PC-3 (cell line): ENCODE measurements around the gene RAET1E. TPM values are rescaled to one million over a fixed set of nuclear protein-coding genes. Genes with fewer than 3 reads are reported as not detected.
A peak's percentile ranks its signal among the peaks of the same experiment; 100 is the strongest.
"Not testable (repeated sequence)": the region's sequence is repeated elsewhere in the genome, so short reads cannot be mapped to it uniquely, and the experiment has no call there.

Experiments
- ATAC-seq: fragments of 200-7000 bp; cut with Tn5 transposase; 2 replicates; pipeline ENCODE4 v1.9.1; 2020; ENCODE audit warnings: mild to moderate bottlenecking, moderate library complexity
- BruUV-seq: library from RNA; stranded (reverse); fragments of 400-500 nt; replicated peaks from 2 replicates; lab custom pipeline; 2021; lab: Mats Ljungman, UMichigan
- CTCF ChIA-PET: fragments of 300-600 bp; sonication (Branson Sonifier 250); formaldehyde crosslinking; loops from one replicate; lab custom pipeline; 2022; ENCODE audit warnings: antibody characterized with exemption; lab: Charles Lee
- POLR2A ChIA-PET: fragments of 300-600 bp; sonication (Branson Sonifier 250); formaldehyde crosslinking; loops from one replicate; lab custom pipeline; 2022; ENCODE audit warnings: antibody characterized with exemption; ENCODE audit not compliant: unreplicated experiment; lab: Charles Lee
- DNase-seq: peaks from one replicate; pipeline ENCODE4 v3.0.0-alpha.2; 2015
- H2AFZ ChIP-seq: fragments of 300-600 bp; sonication (generic); 2 replicates; pipeline ENCODE4 v1.6.0; 2016; ENCODE audit warnings: antibody characterized with exemption, low read length
- H3F3A ChIP-seq: fragments of 300-600 bp; sonication (generic); one replicate; pipeline ENCODE4 v1.6.0; 2017; ENCODE audit warnings: antibody characterized with exemption, low read length, control low read depth, mild to moderate bottlenecking; ENCODE audit not compliant: unreplicated experiment
- H3K27ac ChIP-seq: fragments of 300-600 bp; sonication (generic); 2 replicates; pipeline ENCODE4 v1.5.1; 2016; ENCODE audit warnings: mild to moderate bottlenecking, low read length
- H3K27me3 ChIP-seq: fragments of 300-600 bp; sonication (generic); 2 replicates; pipeline ENCODE4 v1.6.1; 2016; ENCODE audit warnings: low read length, mixed read lengths
- H3K36me3 ChIP-seq: fragments of 300-600 bp; sonication (generic); 2 replicates; pipeline ENCODE4 v1.6.1; 2016; ENCODE audit warnings: low read depth, mixed run types, low read length, mixed read lengths
- H3K4me1 ChIP-seq: fragments of 300-600 bp; sonication (generic); 2 replicates; pipeline ENCODE4 v1.5.1; 2016; ENCODE audit warnings: low read length; ENCODE audit not compliant: insufficient read depth
- H3K4me2 ChIP-seq: fragments of 300-600 bp; sonication (generic); 2 replicates; pipeline ENCODE4 v1.6.0; 2016; ENCODE audit warnings: low read length
- H3K4me3 ChIP-seq: fragments of 300-600 bp; sonication (generic); 2 replicates; pipeline ENCODE4 v1.5.1; 2016; ENCODE audit warnings: mild to moderate bottlenecking, low read length, mixed read lengths
- H3K79me2 ChIP-seq: fragments of 300-600 bp; sonication (generic); 2 replicates; pipeline ENCODE4 v1.6.1; 2017; ENCODE audit warnings: low read length, mixed read lengths
- H3K9ac ChIP-seq: fragments of 300-600 bp; sonication (generic); 2 replicates; pipeline ENCODE4 v1.6.0; 2016; ENCODE audit warnings: mild to moderate bottlenecking, low read length
- H3K9me2 ChIP-seq: fragments of 300-600 bp; sonication (generic); replicated peaks from 2 replicates; pipeline ENCODE4 v1.6.1; 2016; ENCODE audit warnings: mixed run types, low read length, mixed read lengths
- H3K9me3 ChIP-seq: fragments of 300-600 bp; sonication (generic); 2 replicates; pipeline ENCODE4 v1.6.1; 2016; ENCODE audit warnings: low read length, mixed read lengths
- H4K20me1 ChIP-seq: fragments of 300-600 bp; sonication (generic); 2 replicates; pipeline ENCODE4 v1.6.1; 2016; ENCODE audit warnings: low read length, mixed read lengths
- EZH2 ChIP-seq: fragments of 300-600 bp; sonication (generic); IDR thresholded peaks from one replicate; pipeline ENCODE4 v1.6.1; 2017; ENCODE audit warnings: antibody characterized with exemption, mild to moderate bottlenecking, low read length; ENCODE audit not compliant: unreplicated experiment
- EZH2phosphoT487 ChIP-seq: fragments of 300-600 bp; sonication (generic); IDR thresholded peaks from 2 replicates; pipeline ENCODE4 v1.6.1; 2018; ENCODE audit warnings: mild to moderate bottlenecking, antibody characterized with exemption, low read length, borderline replicate concordance
- intact Hi-C: fragments of 100-400 bp; cut with micrococcal nuclease; formaldehyde crosslinking; loops from 2 replicates; pipeline ENCODE4 v1.9.0; 2023
- total RNA-seq: library from RNA; depleted of rRNA; stranded (reverse); fragments of >200 nt; gene quantifications from 2 replicates; pipeline ENCODE4 v1.2.3, GENCODE V29; 2014; rRNA removed
- TF ChIP-seq, protein P1 (sequence below): fragments of 300-600 bp; sonication (generic); conservative IDR thresholded peaks from 2 replicates; pipeline ENCODE4 v1.5.1; 2017; ENCODE audit warnings: antibody characterized with exemption, low read depth, mild to moderate bottlenecking, low read length

Gene RAET1E
- total RNA-seq, 1 experiment from 2014 or later: 0.40 TPM

DNA sequence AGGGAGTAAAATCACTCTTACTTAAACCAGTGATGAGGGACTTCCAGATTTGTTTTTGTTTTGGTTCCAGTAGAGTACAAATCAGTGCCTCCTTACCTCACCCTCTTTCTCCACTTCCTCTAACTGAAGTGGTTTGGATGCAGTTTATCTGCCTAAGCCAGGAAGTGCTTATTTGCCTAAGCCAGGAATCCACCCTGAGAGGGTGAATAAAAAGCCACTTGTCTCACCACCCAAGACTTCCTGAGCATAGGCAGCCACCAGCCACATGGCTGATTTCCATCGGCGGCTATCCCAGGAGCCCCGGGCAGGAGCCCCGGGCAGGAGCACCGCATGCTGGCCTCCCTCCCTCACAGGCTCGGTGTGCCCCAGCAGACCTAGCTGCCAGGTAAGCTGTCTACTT is 45.7 kb downstream of the RAET1E start:
- TF ChIP-seq EZH2: no peak
- Histone ChIP-seq H2AFZ (peak overlapping the region; percentile 67), H3F3A (peaks cover 30% of the 10 kb centered on the region), H3K79me2 (peaks cover 42% of the 10 kb centered on the region), H3K27me3 (no peaks in the 10 kb centered on the region), H3K27ac (peak overlapping the region; percentile 89), H4K20me1 (no peaks in the 10 kb centered on the region), H3K4me1 (peaks cover 63% of the 10 kb centered on the region), H3K4me3 (peak overlapping the region; percentile 56), H3K9me2 (no peaks in the 10 kb centered on the region), H3K9me3 (no peaks in the 10 kb centered on the region), H3K4me2 (peak overlapping the region; percentile 82), H3K36me3 (no peaks in the 10 kb centered on the region; the same call in 1 of the 2 replicates), H3K9ac (peak overlapping the region; percentile 71)
- intact Hi-C loops: no loop called here
- ChIA-PET POLR2A (no interaction called here), CTCF (interaction anchor here (0.6 kb wide), 1 partner anchor 117 kb away, joined by 6 read pairs; no protein-coding TSS in a partner anchor)
- BruUV-seq: no TSS peak
- ATAC-seq (peak; percentile 41), DNase-seq (peak; percentile 79)

DNA sequence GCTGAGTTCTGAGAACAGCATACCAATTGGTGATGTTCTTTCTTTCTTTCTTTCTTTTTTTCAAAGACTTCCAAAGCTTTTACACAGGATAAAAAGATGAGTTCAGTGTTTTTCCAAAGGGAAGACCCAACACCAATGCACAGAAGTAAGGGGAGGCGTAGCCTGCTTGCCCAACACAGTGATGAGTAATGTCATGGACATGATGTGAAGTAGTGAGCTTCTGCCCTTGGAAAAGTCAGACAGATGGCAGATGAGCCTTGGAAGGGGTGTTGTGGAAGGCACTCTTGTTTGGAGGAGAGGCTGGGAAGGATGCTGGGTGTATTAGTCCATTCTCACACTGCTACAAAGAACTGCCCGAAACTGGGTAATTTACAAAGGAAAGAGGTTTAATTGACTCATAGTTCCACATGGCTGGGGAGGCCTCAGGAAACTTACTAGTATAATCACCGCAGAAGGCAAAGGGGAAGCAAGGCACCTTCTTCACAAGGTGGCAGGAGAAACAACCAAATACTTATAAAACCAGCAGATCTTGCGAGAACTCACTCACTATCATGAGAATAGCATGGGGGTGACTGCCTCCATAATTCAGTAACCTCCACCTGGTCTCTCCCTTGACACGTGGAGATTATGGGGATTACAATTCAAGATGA is 46.3 kb downstream of the RAET1E start:
- peak overlapping the region; percentile 89 for H3K27ac ChIP-seq
- H3K9me3 ChIP-seq: no peaks in the 10 kb centered on the region
- BruUV-seq: no TSS peak
- peaks cover 62% of the 10 kb centered on the region for H3K4me1 ChIP-seq
- intact Hi-C loops: no loop called here
- H3K27me3 ChIP-seq: no peaks in the 10 kb centered on the region
- no peaks in the 10 kb centered on the region for H3K9me2 ChIP-seq
- peak overlapping the region; percentile 71 for H3K9ac ChIP-seq
- H3K36me3 ChIP-seq: no peaks in the 10 kb centered on the region; the same call in 1 of the 2 replicates
- H3F3A ChIP-seq: peaks cover 32% of the 10 kb centered on the region
- H3K79me2 ChIP-seq: peaks cover 36% of the 10 kb centered on the region
- H4K20me1 ChIP-seq: no peaks in the 10 kb centered on the region
- H2AFZ ChIP-seq: peak overlapping the region; percentile 67; the same call in 1 of the 2 replicates
- POLR2A ChIA-PET: interaction anchor here (0.6 kb wide), 1 partner anchor 915 kb away, joined by 5 read pairs; no protein-coding TSS in a partner anchor
- ATAC-seq (no peak), DNase-seq (no peak)
- TF ChIP-seq EZH2phosphoT487 (no peak), EZH2 (no peak)
- TF ChIP-seq, protein P1, sequence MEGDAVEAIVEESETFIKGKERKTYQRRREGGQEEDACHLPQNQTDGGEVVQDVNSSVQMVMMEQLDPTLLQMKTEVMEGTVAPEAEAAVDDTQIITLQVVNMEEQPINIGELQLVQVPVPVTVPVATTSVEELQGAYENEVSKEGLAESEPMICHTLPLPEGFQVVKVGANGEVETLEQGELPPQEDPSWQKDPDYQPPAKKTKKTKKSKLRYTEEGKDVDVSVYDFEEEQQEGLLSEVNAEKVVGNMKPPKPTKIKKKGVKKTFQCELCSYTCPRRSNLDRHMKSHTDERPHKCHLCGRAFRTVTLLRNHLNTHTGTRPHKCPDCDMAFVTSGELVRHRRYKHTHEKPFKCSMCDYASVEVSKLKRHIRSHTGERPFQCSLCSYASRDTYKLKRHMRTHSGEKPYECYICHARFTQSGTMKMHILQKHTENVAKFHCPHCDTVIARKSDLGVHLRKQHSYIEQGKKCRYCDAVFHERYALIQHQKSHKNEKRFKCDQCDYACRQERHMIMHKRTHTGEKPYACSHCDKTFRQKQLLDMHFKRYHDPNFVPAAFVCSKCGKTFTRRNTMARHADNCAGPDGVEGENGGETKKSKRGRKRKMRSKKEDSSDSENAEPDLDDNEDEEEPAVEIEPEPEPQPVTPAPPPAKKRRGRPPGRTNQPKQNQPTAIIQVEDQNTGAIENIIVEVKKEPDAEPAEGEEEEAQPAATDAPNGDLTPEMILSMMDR: no peak
- CTCF ChIA-PET: no interaction called here
- H3K4me3 ChIP-seq: peak overlapping the region; percentile 56; the same call in 1 of the 2 replicates
- H3K4me2 ChIP-seq: peak overlapping the region; percentile 82

DNA sequence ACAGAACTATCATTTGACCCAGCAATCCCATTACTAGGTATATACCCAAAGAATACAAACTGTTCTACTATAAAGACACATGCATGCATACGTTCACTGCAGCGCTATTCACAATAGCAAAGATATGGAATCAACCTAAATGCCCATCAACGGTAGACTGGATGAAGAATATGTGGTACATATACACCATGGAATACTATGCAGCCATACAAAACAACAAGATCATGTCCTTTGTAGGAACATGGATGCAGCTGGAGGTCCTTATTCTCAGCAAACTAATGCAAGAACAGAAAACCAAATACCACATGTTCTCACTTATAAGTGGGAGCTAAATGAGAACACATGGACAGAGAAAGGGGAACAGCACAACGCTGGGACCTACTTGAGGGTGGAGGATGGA is 49.6 kb downstream of the RAET1E start:
- CTCF ChIA-PET, ATAC-seq, DNase-seq, H3K9ac ChIP-seq, POLR2A ChIA-PET, H3F3A ChIP-seq, BruUV-seq, H3K36me3 ChIP-seq, H4K20me1 ChIP-seq, H3K4me3 ChIP-seq, intact Hi-C loops, H3K9me2 ChIP-seq, H3K9me3 ChIP-seq, H3K27me3 ChIP-seq, H2AFZ ChIP-seq: not testable (repeated sequence)
- peaks cover 33% of the 10 kb centered on the region for H3K79me2 ChIP-seq
- H3K4me2 ChIP-seq: peak overlapping the region; percentile 51
- peak overlapping the region; percentile 87 for H3K27ac ChIP-seq
- peaks cover 65% of the 10 kb centered on the region for H3K4me1 ChIP-seq

Other genes with a start within 250 kb of the RAET1E start
- gene KATNA1, start 249.4 kb downstream of the RAET1E start, total RNA-seq: 11.4 and 18.1 TPM in 2 replicates
- 9.2 and 9.7 TPM in 2 replicates for gene LATS1, start 180.0 kb downstream of the RAET1E start, total RNA-seq
- 19.2 and 25.5 TPM in 2 replicates for gene NUP43, start 151.6 kb downstream of the RAET1E start, total RNA-seq
- 122 and 158 TPM in 2 replicates for gene PCMT1, start 148.4 kb downstream of the RAET1E start, total RNA-seq
- 32.0 and 39.9 TPM in 2 replicates for gene LRP11, start 33.8 kb downstream of the RAET1E start, total RNA-seq
- gene RAET1G, start 25.0 kb upstream of the RAET1E start, total RNA-seq: 1.5 and 2.0 TPM in 2 replicates
- gene ULBP2, start 43.9 kb upstream of the RAET1E start, total RNA-seq: 5.8 and 8.1 TPM in 2 replicates
- gene ULBP1, start 65.8 kb upstream of the RAET1E start, total RNA-seq: 0.86 and 0.87 TPM in 2 replicates
- 1.1 and 3.6 TPM in 2 replicates for gene RAET1L, start 127.4 kb upstream of the RAET1E start, total RNA-seq
- gene ULBP3, start 171.0 kb upstream of the RAET1E start, total RNA-seq: 20.5 and 23.2 TPM in 2 replicates
- 1.1 and 3.0 TPM in 2 replicates for gene PPP1R14C, start 244.9 kb upstream of the RAET1E start, total RNA-seq